Measurements from ENCODE around the gene DDX49.

GRCh38 chr19:18905513-18906236, 13.8 kb upstream of the DDX49 start:
- no peak for TF ChIP-seq CTCF (IDR thresholded peaks at IDR 0.05)
- TF ChIP-seq POLR2A (IDR thresholded peaks at IDR 0.05): no peak

Measured in gastroesophageal sphincter (tissue), 3 donors.